Mesenchymal stem cell (in vitro differentiated cells and primary cell): ENCODE measurements around the gene MAN1B1.

Source experiments
- DNase-seq: peaks from one replicate; pipeline ENCODE4 v3.0.0-alpha.2; 2013
- H2AFZ ChIP-seq: one replicate; pipeline ENCODE4 v1.6.1; 2013; ENCODE audit warnings: low read depth, mild to moderate bottlenecking, control low read depth, inconsistent platforms, low read length, moderate library complexity
- H2AK5ac ChIP-seq: 2 replicates; pipeline ENCODE4 v1.6.1; 2013; ENCODE audit warnings: low read length, moderate library complexity, mild to moderate bottlenecking, inconsistent platforms; ENCODE audit not compliant: severe bottlenecking
- H2BK120ac ChIP-seq: one replicate; pipeline ENCODE4 v1.6.1; 2013; ENCODE audit warnings: low read depth, mild to moderate bottlenecking, inconsistent platforms, low read length, moderate library complexity
- H2BK12ac ChIP-seq, 2 experiments: one replicate each; pipeline ENCODE4 v1.6.1; 2013; ENCODE audit warnings: inconsistent platforms in 2 of 2, low read length in 2 of 2, mild to moderate bottlenecking in 2 of 2, moderate library complexity in 2 of 2, control low read depth in 1 of 2
- H2BK15ac ChIP-seq: one replicate; pipeline ENCODE4 v1.6.1; 2013; ENCODE audit warnings: mild to moderate bottlenecking, low read depth, inconsistent platforms; ENCODE audit not compliant: poor library complexity, severe bottlenecking
- H2BK5ac ChIP-seq: 2 replicates; pipeline ENCODE4 v1.6.1; 2013; ENCODE audit warnings: low read depth, mild to moderate bottlenecking, low read length, control low read depth, inconsistent platforms; ENCODE audit not compliant: poor library complexity, severe bottlenecking
- H3K14ac ChIP-seq, 2 experiments: one replicate each; pipeline ENCODE4 v1.6.1; 2013; ENCODE audit warnings: inconsistent platforms in 2 of 2, low read length in 2 of 2, control low read depth in 1 of 2, mild to moderate bottlenecking in 1 of 2, moderate library complexity in 1 of 2
- H3K18ac ChIP-seq, 2 experiments: one replicate each; pipeline ENCODE4 v1.6.1; 2013; ENCODE audit warnings: inconsistent platforms in 2 of 2, low read length in 2 of 2, control low read depth in 1 of 2, low read depth in 1 of 2, mild to moderate bottlenecking in 1 of 2
- H3K23ac ChIP-seq, 2 experiments: one replicate each; pipeline ENCODE4 v1.6.1; 2013; ENCODE audit warnings: inconsistent platforms in 2 of 2, low read length in 2 of 2, mild to moderate bottlenecking in 2 of 2, moderate library complexity in 2 of 2, control low read depth in 1 of 2
- H3K27ac ChIP-seq: 2 replicates; pipeline ENCODE4 v1.5.1; 2013; ENCODE audit warnings: mild to moderate bottlenecking, moderate library complexity, low read length, control low read depth, inconsistent platforms; ENCODE audit not compliant: poor library complexity, severe bottlenecking
- H3K27me3 ChIP-seq, 2 experiments: 2 replicates each; pipeline versions ENCODE4 v1.6.1 to v1.7.0; 2013; ENCODE audit warnings: low read length in 2 of 2, mild to moderate bottlenecking in 2 of 2, moderate library complexity in 2 of 2, control low read depth in 1 of 2, inconsistent platforms in 1 of 2; ENCODE audit not compliant: control insufficient read depth in 1 of 2, insufficient read depth in 1 of 2
- H3K36me3 ChIP-seq, 2 experiments: 2 replicates each; pipeline versions ENCODE4 v1.6.1 to v1.7.0; 2013; ENCODE audit warnings: low read length in 2 of 2, control low read depth in 1 of 2, inconsistent platforms in 1 of 2, low read depth in 1 of 2, mild to moderate bottlenecking in 1 of 2; ENCODE audit not compliant: insufficient read depth in 2 of 2, control insufficient read depth in 1 of 2
- H3K4ac ChIP-seq, 2 experiments: one replicate each; pipeline ENCODE4 v1.6.1; 2013; ENCODE audit warnings: inconsistent platforms in 2 of 2, low read length in 2 of 2, mild to moderate bottlenecking in 2 of 2, moderate library complexity in 2 of 2, control low read depth in 1 of 2, low read depth in 1 of 2
- H3K4me1 ChIP-seq: 2 replicates; pipeline ENCODE4 v1.6.1; 2013; ENCODE audit warnings: low read depth, low read length, control low read depth; ENCODE audit not compliant: control insufficient read depth, insufficient read depth
- H3K4me2 ChIP-seq: 2 replicates; pipeline ENCODE4 v1.6.1; 2013; ENCODE audit warnings: low read length, mild to moderate bottlenecking, inconsistent platforms; ENCODE audit not compliant: poor library complexity, severe bottlenecking
- H3K4me3 ChIP-seq, 2 experiments: 2 replicates each; pipeline versions ENCODE4 v1.5.1 to v1.7.0; 2013; ENCODE audit warnings: low read length in 2 of 2, mild to moderate bottlenecking in 2 of 2, control low read depth in 1 of 2, low read depth in 1 of 2; ENCODE audit not compliant: insufficient read depth in 1 of 2
- H3K79me1 ChIP-seq: replicated peaks from 2 replicates; pipeline ENCODE4 v1.6.1; 2013; ENCODE audit warnings: mild to moderate bottlenecking, control low read depth, low read length, inconsistent platforms; ENCODE audit not compliant: poor library complexity, severe bottlenecking
- H3K9ac ChIP-seq: 2 replicates; pipeline ENCODE4 v1.7.0; 2013; ENCODE audit warnings: mild to moderate bottlenecking, low read length, moderate library complexity
- H3K9me3 ChIP-seq: 2 replicates; pipeline ENCODE4 v1.7.0; 2013; ENCODE audit warnings: mild to moderate bottlenecking, low read length; ENCODE audit not compliant: control insufficient read depth
- H4K8ac ChIP-seq: one replicate; pipeline ENCODE4 v1.6.1; 2013; ENCODE audit warnings: inconsistent platforms, mild to moderate bottlenecking, low read length, moderate library complexity
- H4K91ac ChIP-seq: one replicate; pipeline ENCODE4 v1.6.1; 2013; ENCODE audit warnings: mild to moderate bottlenecking, low read length, inconsistent platforms
- WGBS: methylation state at CpG from one replicate; pipeline ENCODE4 v1.1.7; 2013; ENCODE audit warnings: mixed read lengths; 5-methylcytosine and 5-hydroxymethylcytosine counted together

The MAN1B1 gene

DNA sequence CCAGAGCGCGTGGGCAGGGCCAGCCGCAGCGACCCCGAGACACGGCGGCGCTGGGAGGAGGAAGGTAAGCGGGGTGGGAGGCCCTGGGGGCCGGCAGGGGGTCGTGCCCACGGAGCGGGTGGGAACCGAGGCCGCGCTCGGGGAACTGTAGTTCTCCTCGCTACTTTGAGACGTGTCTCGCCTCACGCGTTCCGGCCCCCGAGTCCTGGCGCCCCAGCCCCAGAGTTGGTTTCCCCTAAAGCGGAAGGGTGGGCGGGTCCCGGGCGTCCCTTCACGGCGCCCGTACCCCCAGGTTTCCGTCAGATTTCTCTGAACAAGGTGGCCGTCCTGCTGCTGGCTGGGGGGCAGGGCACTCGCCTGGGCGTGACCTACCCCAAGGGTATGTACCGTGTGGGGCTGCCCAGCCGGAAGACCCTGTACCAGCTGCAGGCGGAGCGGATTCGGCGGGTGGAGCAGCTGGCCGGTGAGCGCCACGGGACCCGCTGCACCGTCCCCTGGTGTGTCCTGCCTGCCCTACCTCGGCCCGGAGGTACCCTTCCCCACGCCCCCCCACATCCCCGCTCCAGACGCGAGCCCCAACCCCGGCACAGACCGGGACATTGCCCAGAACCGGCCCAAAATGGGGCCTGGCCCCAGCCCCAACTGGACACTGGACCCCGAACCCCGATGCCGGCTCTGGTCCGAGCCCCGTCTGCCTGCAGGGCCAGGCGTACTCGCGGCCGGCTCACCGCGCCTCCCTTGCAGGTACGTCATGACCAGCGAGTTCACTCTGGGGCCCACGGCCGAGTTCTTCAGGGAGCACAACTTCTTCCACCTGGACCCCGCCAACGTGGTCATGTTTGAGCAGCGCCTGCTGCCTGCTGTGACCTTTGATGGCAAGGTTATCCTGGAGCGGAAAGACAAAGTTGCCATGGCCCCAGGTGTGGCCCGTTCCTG is 8.8 kb upstream of the MAN1B1 start:
- Histone ChIP-seq H3K23ac (peak overlapping the region in 1 of 2 experiments; percentile 84), H3K27me3 (no peaks in the 10 kb centered on the region), H3K14ac (peak overlapping the region in 1 of 2 experiments; percentile 99), H2BK12ac (peak overlapping the region in 1 of 2 experiments; percentile 80), H3K4ac (peak overlapping the region; percentile 70 to 91), H3K9ac (peak overlapping the region; percentile 80), H3K4me2 (peak overlapping the region; percentile 92), H2AK5ac (no peak overlapping the region), H3K4me3 (peak overlapping the region; percentile 76 to 88), H2BK120ac (peak overlapping the region; percentile 36), H3K4me1 (peaks cover 33% of the 10 kb centered on the region), H3K36me3 (peaks cover 43 to 44% of the 10 kb centered on the region in 2 experiments), H4K8ac (peak overlapping the region; percentile 72), H3K27ac (no peak overlapping the region), H4K91ac (peak overlapping the region; percentile 73), H3K79me1 (peaks cover 27% of the 10 kb centered on the region), H3K9me3 (no peaks in the 10 kb centered on the region), H2BK5ac (no peak overlapping the region), H3K18ac (peak overlapping the region; percentile 75 to 96), H2AFZ (peak overlapping the region; percentile 56), H2BK15ac (peak overlapping the region; percentile 65)
- WGBS = 9% methylated on average over 65 of the region's 76 CpGs
- peak; percentile 28 for DNase-seq

DNA sequence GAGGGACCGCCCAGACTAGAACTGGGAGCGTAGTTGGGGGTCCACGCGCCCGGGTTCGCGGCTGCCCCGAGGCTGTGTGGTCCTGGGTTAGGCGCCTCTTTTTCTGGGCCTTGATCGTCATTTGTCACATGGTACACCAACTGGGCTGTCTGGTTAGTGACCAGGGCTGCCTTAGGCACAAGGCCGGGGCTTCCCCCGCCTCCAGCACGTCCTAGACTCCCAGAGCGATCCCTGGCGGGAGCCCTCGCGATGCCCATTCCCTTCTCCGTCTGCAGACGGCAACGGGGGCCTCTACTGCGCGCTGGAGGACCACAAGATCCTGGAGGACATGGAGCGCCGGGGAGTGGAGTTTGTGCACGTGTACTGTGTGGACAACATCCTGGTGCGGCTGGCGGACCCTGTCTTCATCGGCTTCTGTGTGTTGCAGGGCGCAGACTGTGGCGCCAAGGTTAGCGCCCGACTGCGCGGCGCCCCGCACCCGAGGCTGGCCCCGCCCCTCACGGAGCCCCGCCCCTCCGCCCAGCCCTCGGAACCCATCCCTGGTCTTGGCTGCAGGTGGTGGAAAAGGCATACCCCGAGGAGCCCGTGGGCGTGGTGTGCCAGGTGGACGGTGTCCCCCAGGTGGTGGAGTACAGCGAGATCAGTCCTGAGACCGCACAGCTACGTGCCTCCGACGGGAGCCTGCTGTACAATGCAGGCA is 7.9 kb upstream of the MAN1B1 start:
- H3K9me3 ChIP-seq = no peaks in the 10 kb centered on the region
- peak overlapping the region in 1 of 2 experiments; percentile 70 for H3K23ac ChIP-seq
- peaks cover 27% of the 10 kb centered on the region for H3K79me1 ChIP-seq
- no peak overlapping the region for H3K18ac ChIP-seq
- H2BK120ac ChIP-seq = no peak overlapping the region
- no peak overlapping the region for H2AFZ ChIP-seq
- H2BK15ac ChIP-seq = peak overlapping the region; percentile 31
- 45% methylated on average over 47 of the region's 51 CpGs for WGBS
- no peak overlapping the region for H2BK5ac ChIP-seq
- peaks cover 45 to 46% of the 10 kb centered on the region in 2 experiments for H3K36me3 ChIP-seq
- H3K4me3 ChIP-seq = peak overlapping the region; percentile 76 to 88
- H3K4me1 ChIP-seq = peaks cover 39% of the 10 kb centered on the region
- H4K91ac ChIP-seq = no peak overlapping the region
- H3K4ac ChIP-seq = no peak overlapping the region
- H3K27me3 ChIP-seq = no peaks in the 10 kb centered on the region
- H2BK12ac ChIP-seq = peak overlapping the region in 1 of 2 experiments; percentile 8
- H3K9ac ChIP-seq = peak overlapping the region; percentile 80
- no peak overlapping the region for H2AK5ac ChIP-seq
- H3K14ac ChIP-seq = peak overlapping the region in 1 of 2 experiments; percentile 69
- H4K8ac ChIP-seq = no peak overlapping the region
- H3K4me2 ChIP-seq = peak overlapping the region; percentile 92
- H3K27ac ChIP-seq = no peak overlapping the region
- DNase-seq = peak; percentile 28

DNA sequence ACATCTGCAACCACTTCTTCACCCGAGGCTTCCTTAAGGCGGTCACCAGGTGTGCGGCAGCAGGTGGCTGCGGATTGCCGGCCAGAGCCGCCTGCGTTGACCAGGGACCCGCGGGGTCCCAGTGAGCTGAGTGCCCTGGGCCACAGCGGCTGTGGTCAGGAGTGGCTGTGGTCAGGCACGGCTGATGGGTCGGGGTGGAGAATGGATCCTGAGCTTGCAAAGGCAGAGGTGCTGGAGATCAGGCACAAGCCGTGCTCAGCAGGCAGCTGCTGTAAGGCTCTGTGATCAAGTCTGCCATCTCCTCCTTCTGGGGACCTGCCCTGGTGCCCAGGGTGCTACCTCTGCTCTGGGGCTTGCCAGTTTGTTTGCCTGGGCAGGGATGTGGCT is 7.4 kb upstream of the MAN1B1 start:
- H2BK15ac ChIP-seq = no peak overlapping the region

More for the DNA sequence above, 7.4 kb upstream of the MAN1B1 start:
- H3K4me3 ChIP-seq = no peak overlapping the region
- peak overlapping the region in 1 of 2 experiments; percentile 22 for H3K18ac ChIP-seq
- no peaks in the 10 kb centered on the region for H3K27me3 ChIP-seq
- peaks cover 27% of the 10 kb centered on the region for H3K79me1 ChIP-seq
- H3K36me3 ChIP-seq = peaks cover 45 to 46% of the 10 kb centered on the region in 2 experiments
- WGBS = 84% methylated on average over 13 of the region's 13 CpGs
- H2AFZ ChIP-seq = no peak overlapping the region
- no peak overlapping the region for H2BK120ac ChIP-seq
- no peak overlapping the region for H2BK5ac ChIP-seq
- no peak overlapping the region for H4K91ac ChIP-seq
- H4K8ac ChIP-seq = no peak overlapping the region
- H3K23ac ChIP-seq = peak overlapping the region in 1 of 2 experiments; percentile 54
- peak overlapping the region in 1 of 2 experiments; percentile 8 for H2BK12ac ChIP-seq
- H2AK5ac ChIP-seq = no peak overlapping the region
- no peak overlapping the region for H3K27ac ChIP-seq
- DNase-seq = no peak
- no peak overlapping the region for H3K4ac ChIP-seq
- H3K9me3 ChIP-seq = no peaks in the 10 kb centered on the region
- no peak overlapping the region for H3K9ac ChIP-seq
- peaks cover 44% of the 10 kb centered on the region for H3K4me1 ChIP-seq
- H3K14ac ChIP-seq = peak overlapping the region in 1 of 2 experiments; percentile 69
- H3K4me2 ChIP-seq = no peak overlapping the region
